RWPE1 (cell line): Measurements from ENCODE around the gene GTPBP4.

Source experiments
- CTCF ChIA-PET: fragments of 350-600 bp; sonication (Branson Sonifier 250); formaldehyde crosslinking; extraction: SDS; loops from one replicate; lab custom pipeline; 2021; lab: Yijun Ruan, JAX
- POLR2A ChIA-PET: fragments of 400-600 bp; formaldehyde crosslinking; extraction: SDS; loops from one replicate; lab custom pipeline; 2020; ENCODE audit warnings: antibody characterized with exemption; ENCODE audit not compliant: low non-redundant PET; lab: Yijun Ruan, JAX
- DNase-seq: peaks from one replicate; pipeline ENCODE4 v3.0.0; 2012; ENCODE audit warnings: low spot score
- H3K27ac ChIP-seq: fragments of 450-650 bp; 2 replicates; pipeline ENCODE4 v1.5.1; 2017
- TF ChIP-seq, protein P1 (sequence below): fragments of 450-650 bp; conservative IDR thresholded peaks from 2 replicates; pipeline ENCODE4 v1.5.1; 2017; ENCODE audit warnings: low read depth, mild to moderate bottlenecking

The GTPBP4 gene

DNA sequence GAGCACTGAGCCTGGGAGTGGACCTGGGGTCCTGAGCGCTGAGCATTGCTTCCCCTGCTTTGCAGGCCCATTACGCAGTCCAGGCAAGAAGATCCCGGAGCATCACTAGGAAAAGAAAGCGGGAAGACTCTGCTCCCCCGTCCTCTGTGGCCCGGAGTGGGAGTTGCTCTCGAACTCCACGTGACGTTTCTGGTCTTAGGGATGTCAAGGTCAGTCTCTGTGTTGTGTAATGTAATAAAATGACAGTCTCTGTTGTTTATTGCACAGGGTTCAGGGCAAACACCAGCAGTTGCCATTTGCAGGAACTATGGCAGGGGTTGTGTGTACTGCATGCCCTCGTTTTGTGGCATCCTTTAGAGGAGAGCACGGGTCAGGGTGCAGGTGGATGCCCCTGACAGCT lies 27.5 kb downstream of the GTPBP4 start:
- TF ChIP-seq, protein P1, sequence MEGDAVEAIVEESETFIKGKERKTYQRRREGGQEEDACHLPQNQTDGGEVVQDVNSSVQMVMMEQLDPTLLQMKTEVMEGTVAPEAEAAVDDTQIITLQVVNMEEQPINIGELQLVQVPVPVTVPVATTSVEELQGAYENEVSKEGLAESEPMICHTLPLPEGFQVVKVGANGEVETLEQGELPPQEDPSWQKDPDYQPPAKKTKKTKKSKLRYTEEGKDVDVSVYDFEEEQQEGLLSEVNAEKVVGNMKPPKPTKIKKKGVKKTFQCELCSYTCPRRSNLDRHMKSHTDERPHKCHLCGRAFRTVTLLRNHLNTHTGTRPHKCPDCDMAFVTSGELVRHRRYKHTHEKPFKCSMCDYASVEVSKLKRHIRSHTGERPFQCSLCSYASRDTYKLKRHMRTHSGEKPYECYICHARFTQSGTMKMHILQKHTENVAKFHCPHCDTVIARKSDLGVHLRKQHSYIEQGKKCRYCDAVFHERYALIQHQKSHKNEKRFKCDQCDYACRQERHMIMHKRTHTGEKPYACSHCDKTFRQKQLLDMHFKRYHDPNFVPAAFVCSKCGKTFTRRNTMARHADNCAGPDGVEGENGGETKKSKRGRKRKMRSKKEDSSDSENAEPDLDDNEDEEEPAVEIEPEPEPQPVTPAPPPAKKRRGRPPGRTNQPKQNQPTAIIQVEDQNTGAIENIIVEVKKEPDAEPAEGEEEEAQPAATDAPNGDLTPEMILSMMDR: no peak
- no peak for DNase-seq
- CTCF ChIA-PET: no interaction called here
- 0 out of 2 replicates have a peak overlapping the region, but pooled peaks have one; percentile 9 for H3K27ac ChIP-seq
- POLR2A ChIA-PET: no interaction called here

DNA sequence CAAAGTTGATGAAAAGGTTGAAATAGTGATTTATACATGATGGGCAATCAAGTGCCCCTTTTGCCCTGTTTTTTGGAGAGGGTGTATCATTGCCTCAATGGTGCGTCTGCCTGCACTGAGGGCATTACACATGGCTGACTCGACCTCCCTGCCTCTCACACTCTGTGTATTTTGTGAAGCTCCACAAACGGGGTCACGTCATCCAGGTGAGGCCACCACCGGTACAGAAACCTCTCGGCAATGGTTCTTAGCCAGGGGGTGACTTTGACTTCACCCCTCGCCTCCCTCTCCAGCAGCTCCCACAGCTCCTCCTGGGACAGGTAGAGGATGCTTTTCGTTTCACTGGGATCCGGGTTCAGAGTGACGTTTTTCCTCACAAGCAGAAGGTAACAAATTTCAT lies 31.1 kb downstream of the GTPBP4 start:
- POLR2A ChIA-PET: no interaction called here
- CTCF ChIA-PET: no interaction called here
- no peak for DNase-seq
- H3K27ac ChIP-seq: no peak overlapping the region
- TF ChIP-seq, protein P1: no peak

GRCh38 chr10:1020460-1020859 lies 32.2 kb downstream of the GTPBP4 start:
- POLR2A ChIA-PET: no interaction called here
- H3K27ac ChIP-seq: peak overlapping the region; percentile 24
- CTCF ChIA-PET: interaction anchor here (0.6 kb wide), 1 partner anchor 65 kb away, joined by 3 read pairs; no protein-coding TSS in a partner anchor
- no peak for DNase-seq
- TF ChIP-seq, protein P1: no peak

- ChIA-PET POLR2A (no interaction called here), CTCF (no interaction called here)
- H3K27ac ChIP-seq: no peak overlapping the region
- TF ChIP-seq, protein P1: no peak
- DNase-seq: no peak
Measured at GRCh38 chr10:1020958-1021357, 32.7 kb downstream of the GTPBP4 start.

DNA sequence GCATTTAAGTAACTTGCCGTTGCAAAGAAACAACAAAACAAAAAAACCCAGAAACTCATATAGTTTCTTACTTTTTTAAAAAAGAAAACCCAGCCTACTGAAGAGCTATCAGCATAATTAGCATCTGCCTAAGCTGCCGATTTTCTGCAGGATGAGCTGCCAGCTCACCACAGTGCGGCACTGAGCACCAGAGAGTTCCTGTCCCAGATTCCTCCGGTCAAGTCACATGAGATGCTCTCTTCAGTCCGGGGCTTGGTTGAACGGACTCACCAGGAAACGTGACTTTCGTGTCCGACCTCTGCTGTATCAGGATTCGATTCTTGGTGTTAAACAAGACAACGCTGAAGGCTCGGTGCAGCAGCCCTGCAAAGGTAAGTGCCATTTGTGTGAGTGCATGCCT lies 34.2 kb downstream of the GTPBP4 start:
- TF ChIP-seq, protein P1: no peak
- no peak for DNase-seq
- POLR2A ChIA-PET: interaction anchor here (0.7 kb wide), 1 partner anchor 27 kb away, joined by 4 read pairs; no protein-coding TSS in a partner anchor
- CTCF ChIA-PET: no interaction called here
- H3K27ac ChIP-seq: no peak overlapping the region

GRCh38 chr10:1024103-1024502 lies 35.9 kb downstream of the GTPBP4 start:
- TF ChIP-seq, protein P1: no peak
- ChIA-PET CTCF (no interaction called here), POLR2A (no interaction called here)
- no peak overlapping the region for H3K27ac ChIP-seq
- DNase-seq: no peak
